GM12891 (cell line): ENCODE results near the gene ASIC2.

Experiments
- POLR2A ChIP-seq: IDR thresholded peaks from 2 replicates; pipeline ENCODE4 v1.6.1; 2011; ENCODE audit warnings: low read depth, low read length, control low read depth
- POLR2AphosphoS5 ChIP-seq: IDR thresholded peaks from 2 replicates; pipeline ENCODE4 v1.6.1; 2011; ENCODE audit warnings: low read depth, low read length, control low read depth

GRCh38 chr17:33267851-33268548 lies 25.1 kb downstream of the ASIC2 start:
- TF ChIP-seq POLR2A (no peak), POLR2AphosphoS5 (no peak)
